NCI-H1694 treated with DMSO at 0.1 percent for 48 hours (cell line): ENCODE measurements around the gene C2CD4A.
"Not testable (repeated sequence)": the region's sequence is repeated elsewhere in the genome, so short reads cannot be mapped to it uniquely, and the experiment has no call there.

Experiments
- DNase-seq: peaks from one replicate; lab custom pipeline; 2025; lab: John Stamatoyannopoulos, UW

The C2CD4A gene, protein sequence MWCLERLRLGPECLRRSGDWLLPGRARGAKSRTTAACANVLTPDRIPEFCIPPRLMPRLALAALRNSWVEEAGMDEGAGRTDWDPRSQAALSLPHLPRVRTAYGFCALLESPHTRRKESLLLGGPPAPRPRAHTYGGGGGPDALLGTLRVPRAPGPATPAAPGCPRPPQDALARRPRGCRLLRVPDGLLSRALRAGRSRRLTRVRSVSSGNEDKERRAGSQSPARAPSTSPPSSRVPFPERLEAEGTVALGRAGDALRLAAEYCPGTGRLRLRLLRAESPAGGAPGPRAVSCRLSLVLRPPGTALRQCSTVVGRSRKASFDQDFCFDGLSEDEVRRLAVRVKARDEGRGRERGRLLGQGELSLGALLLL

DNA sequence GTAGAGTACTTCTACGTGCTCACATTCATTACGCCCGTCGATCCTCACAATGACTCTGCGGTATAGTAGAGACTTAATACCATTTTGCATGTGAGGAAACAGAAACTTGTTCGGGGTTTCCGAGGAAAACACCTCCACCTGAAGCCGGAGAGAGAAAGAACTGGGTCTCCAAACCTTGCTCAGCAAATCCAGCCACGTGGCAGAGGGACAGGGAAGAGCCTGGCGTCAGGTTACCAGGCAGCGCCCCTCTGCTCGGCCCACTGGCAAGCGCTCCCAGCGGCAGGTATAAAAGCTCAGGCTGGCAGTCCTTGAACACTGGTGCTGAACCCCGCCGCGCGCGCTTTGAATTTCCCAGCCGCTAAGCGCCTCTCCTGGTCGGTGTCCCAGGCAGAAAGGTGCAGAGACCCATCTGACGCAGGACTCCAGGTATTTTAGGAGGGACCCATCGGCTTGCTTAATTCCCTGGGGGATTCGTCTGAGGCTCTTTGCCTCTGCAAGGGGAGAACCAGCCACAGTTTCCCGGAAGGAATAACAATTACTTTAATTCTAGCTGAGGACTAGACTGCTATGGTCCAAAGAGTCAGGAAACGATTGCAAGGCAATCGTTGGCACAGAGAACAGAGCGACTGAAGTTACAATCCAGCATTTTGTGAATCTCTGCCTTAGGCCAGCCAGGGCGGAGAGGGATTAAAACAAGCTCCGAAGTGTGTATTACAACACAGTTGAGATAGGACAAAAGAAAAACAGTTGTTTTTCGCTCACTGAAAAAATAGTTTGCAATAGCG, at the start of gene C2CD4A:
Gene C2CD4A (plus strand): TSS at position 315 of the 785 bp plus-strand sequence. CDS start 637 bp downstream, outside the sequence.
- no peak for DNase-seq

DNA sequence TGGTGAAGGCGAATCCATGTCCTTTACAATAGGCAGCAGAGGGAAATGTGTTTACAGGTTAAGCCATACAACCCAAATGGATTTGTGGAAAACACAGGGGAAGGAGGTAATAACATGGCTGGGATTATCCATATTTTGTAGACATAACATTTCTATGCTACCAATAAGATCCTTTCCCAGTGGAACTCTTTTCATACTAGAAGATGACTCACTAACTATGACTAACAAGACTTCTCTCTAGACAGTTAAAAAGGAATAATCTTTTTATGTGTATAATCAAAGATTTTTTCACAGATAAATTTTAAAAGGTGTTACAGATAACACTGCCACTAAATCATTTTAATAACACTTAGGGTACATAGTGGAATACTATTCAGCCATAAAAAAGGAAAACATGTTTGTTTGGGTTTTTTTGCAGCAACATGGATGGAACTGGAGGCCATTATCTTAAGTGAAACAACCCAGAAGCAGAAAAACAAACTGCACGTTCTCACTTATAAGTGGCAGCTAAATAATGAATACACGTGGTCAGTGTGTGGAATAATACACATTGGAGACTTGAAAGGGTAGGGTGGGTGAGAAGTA, 46.1 kb upstream of the C2CD4A start:
- no peak for DNase-seq

DNA sequence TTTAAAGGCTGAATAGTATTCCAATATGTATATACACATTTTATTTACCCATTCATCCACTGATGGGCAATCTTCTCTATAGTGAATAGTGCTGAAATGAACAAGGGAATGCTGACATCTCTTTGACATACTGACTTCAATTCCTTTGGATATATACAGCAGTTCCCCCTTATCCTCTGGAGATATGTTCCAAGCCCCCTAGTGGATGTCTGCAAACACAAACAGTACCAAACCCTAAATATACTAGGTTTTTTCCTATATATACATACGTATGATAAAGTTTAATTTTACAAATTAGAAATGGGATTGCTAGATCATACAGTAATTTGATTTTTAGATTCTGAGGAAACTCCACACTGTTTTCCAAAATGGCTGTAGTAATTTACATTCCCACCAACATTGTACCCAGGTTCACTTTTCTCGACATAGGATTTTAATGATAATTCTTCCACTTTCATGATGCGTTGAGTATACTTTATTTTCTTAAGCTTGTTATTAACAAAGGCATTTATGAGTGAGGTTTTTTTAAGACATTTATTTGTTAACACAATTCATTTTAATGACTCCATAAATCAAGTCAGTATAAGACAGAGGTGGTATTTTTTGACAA, 44.7 kb upstream of the C2CD4A start:
- no peak for DNase-seq

GRCh38 chr15:62026487-62027262, 40.1 kb upstream of the C2CD4A start:
- DNase-seq: no peak

GRCh38 chr15:62027263-62027565, 39.6 kb upstream of the C2CD4A start:
- DNase-seq: peak; percentile 12

DNA sequence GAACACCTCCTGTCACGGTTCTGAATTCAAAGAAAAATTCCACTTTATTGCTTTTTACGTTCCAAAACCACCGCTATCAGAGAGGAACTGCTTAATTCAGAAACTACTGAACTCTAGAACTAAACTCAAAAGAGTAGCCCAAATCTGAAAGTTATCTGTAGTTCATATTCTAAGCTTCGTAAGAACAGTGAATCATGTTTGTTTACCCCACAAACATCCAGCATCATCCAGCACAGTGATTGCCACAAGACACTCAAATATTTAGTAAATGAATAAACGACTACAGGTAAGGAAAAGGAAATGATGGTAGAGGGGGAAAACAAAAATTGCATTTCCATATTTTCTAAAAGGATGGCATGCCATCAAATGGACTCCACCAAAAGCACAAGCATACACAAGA, 38.9 kb upstream of the C2CD4A start:
- no peak for DNase-seq

DNA sequence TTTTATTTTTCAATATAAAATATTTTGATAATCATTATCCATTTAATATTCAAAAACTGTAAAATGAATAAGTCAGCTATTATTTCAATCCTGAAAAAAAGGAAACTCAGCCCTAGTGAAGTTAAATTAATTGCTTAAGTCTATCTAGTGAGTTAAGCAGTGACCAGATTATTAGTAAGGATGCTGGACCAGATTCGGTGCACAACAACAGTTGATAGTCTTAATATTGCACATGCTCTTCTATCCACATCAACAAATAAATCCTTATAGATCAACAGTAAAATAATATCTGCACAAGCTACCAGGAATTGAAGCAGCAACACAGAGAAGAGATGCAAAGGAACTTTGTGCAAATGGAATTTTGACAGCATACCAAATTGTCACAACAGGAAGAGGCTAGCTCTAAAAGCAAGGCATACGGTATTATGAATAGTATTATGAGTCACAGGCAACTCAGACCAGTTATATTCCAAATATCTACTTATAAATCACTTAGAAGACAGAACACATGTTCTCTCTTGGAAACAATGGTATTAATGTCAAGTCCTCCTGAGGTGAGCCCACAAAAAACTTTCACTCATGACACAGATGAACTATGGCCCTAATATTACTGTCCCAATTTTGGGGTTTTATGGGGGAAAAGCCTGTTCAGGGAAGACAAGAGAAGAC, 31.4 kb upstream of the C2CD4A start:
- DNase-seq: no peak

DNA sequence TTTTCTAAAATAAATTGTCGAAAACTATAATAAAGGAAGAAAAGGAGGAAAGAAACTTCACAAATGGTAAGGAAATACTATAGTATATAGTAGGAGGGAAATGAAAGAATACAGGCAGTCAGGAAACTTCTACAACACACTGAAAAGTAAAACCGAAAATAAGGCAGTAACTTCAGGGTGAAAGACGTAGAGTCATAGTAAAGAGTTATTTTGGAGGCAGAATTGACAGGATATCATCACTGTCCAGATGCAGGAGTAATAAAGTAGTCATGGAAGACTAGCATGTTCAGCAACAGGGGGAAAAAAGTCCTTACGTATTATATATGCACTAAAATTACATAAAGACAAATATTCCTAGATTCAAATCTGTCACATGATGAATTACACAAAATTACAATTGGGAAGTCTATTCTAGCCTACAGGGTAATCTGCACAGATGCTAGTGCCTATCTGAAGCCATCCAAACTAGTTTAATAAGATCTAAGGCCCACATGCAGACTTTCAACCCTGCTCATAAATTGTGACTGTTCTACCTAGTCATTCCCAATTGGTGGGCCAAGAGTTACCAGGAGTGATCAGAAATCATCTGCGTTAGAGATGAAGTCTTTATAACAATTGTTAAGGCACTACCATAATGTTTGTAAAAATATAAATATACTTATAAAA, 20.6 kb upstream of the C2CD4A start:
- DNase-seq: no peak

- no peak for DNase-seq
These were observed 19.4 kb upstream of the C2CD4A start for GRCh38 chr15:62047282-62047827.

DNA sequence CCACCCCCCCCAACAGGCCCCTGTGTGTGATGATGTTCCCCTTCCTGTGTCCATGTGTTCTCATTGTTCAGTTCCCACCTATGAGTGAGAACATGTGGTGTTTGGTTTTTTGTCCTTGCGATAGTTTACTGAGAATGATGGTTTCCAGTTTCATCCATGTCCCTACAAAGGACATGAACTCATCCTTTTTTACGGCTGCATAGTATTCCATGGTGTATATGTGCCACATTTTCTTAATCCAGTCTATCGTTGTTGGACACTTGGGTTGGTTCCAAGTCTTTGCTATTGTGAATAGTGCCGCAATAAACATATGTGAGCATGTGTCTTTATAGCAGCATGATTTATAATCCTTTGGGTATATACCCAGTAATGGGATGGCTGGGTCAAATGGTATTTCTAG, 18.5 kb upstream of the C2CD4A start:
- DNase-seq: not testable (repeated sequence)

- no peak for DNase-seq
These were observed 16.7 kb upstream of the C2CD4A start for GRCh38 chr15:62050115-62050514.

- no peak for DNase-seq
These were observed 15.6 kb upstream of the C2CD4A start for GRCh38 chr15:62051166-62051565.

DNA sequence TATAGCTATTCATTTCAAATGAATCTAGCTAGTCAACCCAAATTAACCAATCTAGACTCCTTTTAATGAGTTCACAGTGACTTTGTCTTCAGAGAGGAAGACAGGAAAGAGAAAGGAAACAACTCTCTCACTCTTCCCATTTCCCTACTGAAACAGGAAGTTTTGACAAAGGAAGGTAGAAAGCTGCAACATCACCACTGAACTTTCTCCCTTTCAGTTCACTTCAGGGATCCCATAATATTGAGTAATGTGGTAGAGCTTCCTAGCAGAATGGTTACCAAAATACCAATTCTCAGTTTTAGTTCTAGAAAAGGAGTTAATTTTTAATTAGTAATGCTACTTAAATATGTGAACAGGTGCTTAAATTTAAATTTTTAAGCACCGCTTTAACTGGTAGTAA, 14.1 kb upstream of the C2CD4A start:
- no peak for DNase-seq

GRCh38 chr15:62053439-62054085, 13.2 kb upstream of the C2CD4A start:
- no peak for DNase-seq

- no peak for DNase-seq
These were observed 11.8 kb upstream of the C2CD4A start for GRCh38 chr15:62054979-62055378.

DNA sequence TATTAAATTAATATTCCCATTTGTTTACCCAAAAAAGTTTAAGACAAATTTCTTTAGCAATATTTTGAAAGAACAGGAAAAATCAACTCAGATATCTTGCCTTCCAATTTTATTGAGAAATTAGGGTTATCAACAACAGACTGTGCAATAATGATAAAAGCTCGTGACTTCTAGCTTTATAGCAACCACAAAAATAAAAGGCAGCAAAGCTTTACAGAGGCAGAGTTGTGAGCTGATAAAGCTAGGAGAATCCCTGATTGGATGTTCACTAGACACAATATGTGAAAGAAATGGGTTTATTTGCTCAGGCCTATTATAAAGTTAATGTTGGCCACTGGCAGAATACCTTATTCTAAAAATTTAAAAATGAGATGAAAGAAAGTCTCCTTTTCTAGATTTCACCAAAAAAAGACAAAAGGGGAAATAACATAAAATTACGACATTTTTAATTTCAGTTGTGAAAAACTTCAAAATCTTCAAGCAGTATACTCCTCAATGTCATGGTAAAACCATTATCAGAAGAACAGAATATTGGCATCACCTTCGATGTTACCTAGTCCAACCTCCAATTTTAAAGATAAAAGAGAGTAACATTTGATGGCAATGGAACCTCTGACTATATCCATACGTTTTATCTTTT, 9.3 kb upstream of the C2CD4A start:
- no peak for DNase-seq

- no peak for DNase-seq
These were observed 8.3 kb upstream of the C2CD4A start for GRCh38 chr15:62058327-62059028.

GRCh38 chr15:62059108-62059815, 7.5 kb upstream of the C2CD4A start:
- no peak for DNase-seq
